GM19099 (cell line): ENCODE results near the gene CCT3.

ENCODE experiments used
- POLR2A ChIP-seq: IDR thresholded peaks from 3 replicates; pipeline ENCODE4 v1.6.1; 2011; ENCODE audit warnings: low read depth; ENCODE audit not compliant: insufficient read length; ENCODE audit errors: extremely low read depth

CCT3 gene

DNA sequence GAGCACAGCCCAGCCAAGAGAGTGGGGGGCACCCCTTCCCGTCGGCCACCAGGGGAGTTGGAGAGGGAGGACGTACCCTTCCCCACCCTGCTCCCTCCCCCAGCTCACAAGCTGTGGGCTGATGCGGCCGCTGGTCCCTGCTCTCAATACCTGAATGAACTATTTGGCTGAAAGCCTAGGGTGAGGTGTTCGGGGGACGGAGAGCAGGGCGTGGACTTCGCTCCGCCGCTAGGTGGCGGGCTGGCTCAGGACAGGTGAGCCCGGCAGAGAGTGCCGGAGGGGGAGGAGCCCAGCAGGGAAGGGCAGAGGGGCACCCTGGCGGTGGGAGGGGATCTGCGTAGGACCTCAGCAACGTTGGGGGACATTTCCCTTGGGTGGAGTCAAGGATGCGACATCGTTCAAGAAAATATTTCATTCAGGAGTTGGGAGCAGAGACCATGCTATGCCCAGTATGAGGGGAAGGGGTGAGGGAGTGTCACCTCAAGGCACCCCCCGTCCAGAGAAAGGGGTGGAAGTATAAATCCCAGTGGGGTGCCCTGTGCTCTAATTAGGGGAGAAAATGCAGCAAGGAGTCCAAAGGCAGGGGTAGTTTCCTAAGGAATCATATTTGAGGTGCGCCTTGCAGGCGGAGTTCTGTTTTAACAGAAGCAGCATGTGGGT lies 18.9 kb upstream of the CCT3 start:
- no peak for TF ChIP-seq POLR2A

DNA sequence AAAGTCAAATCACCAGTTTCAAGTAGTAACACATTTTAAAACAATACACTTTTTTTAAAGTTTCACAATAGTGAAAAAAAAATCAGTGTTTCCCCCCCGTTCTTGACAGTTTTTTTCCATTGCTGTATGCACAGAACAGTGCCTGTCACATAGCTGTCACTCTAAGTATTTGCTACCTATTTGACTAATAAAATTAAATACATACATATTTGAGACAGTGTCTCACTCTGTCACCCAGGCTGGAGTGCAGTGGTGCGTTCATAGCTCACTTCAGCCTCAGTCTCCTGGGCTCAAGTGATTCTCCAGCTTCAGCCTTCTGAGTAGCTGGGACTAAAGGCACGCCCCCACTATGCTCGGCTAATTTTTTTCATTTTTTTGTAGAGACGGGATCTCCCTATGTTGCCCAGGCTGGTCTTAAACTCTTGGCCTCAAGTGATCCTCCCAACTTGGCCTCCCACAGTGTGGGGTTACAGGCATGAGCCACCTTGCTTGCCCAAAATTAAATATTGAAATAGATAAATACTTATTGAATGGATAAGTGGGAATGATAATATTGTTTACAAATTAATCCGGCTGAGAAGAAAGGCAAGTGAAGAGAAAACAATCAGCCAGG lies 18.3 kb upstream of the CCT3 start:
- no peak for TF ChIP-seq POLR2A

DNA sequence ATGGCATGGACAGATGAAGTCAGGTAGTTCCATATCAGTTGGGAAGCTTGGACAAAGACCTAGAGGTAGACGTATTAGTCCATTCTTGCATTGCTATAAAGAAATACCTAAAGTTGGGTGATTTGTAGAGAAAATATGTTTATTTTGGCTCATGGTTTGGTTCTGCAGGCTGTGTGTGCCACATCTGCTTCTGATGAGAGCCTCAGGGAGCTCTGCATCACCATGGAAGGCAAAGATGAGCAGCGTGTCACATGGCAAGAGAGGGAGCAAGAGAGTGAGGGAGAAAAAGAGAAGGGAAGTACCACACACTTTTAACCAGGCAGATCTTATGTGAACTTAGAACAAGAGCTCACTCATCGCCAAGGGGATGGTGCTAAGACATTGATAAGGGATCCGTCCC lies 9.2 kb upstream of the CCT3 start:
- TF ChIP-seq POLR2A = no peak

DNA sequence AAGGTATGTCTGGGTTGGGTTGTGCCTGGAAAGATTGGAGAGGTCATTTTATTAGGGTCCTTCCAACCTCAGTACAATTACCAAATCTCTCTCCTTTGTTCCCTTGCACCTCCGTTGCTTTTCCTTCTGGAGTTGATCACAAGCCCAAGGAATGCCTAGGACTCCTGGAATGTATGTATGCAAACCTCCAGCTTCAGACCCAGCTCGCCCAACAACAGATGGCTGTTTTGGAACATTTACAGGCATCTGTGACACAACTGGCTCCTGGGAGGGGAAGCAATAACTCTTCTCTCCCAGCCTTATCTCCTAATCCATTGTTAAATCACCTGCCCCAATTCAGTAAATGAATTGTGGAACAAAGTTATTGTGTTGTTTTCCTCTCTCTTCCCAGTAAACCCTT lies 8.5 kb upstream of the CCT3 start:
- TF ChIP-seq POLR2A = no peak

DNA sequence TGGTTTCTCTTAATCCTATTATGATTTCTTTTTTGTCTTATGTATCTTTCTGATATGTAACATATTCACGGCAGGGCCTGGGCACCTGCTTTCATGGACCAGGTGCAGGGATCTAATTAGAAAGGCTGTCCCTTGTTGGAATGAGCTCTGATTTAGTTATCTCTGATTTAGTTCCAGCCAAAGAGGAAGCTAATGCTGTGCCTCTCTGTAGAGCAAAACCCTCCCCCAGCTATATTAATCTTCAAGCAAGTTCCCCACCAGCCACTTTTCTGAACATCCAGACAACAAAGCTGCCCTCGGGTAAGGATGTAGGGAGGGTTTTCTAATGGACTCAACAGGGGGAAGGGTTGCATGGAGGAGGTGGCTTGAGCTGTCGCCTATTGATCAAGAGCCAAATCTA lies 6.3 kb upstream of the CCT3 start:
- TF ChIP-seq POLR2A = no peak

DNA sequence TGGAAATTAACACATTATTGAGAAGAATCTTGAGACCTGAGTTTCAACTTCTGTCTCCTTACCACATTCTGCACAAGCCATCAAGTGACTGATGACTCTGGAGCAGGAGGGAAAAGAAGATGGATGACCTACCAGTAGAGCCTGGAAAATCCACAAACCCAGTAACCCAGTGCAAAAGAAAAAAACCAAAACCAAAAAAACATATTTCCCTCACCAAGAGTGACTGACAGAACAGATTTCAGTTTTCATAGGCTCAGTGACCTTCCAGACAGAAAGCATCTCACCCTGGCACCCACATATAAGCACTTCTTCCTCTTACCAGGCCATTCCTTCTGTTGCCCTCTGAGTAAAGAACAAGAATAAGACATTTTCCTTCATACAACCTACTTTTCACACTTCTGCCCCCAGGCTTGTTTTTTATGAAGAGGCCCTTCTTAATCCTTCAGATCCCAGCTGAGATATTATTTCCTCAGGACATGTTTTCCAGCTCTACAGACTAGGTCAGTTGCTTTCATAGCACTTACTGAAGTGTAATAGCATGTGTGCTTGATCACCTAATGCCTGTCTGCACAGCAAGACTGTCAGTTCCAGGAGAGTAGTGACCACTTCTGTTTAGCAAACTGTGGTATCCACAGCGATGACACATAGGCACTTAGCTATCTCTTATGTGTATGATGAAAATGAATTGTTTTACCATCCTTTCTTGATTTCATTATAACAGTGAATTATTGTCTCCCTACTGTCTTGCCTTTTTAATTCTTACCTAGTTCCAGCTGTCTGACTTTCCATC lies 4.3 kb upstream of the CCT3 start:
- TF ChIP-seq POLR2A = no peak

DNA sequence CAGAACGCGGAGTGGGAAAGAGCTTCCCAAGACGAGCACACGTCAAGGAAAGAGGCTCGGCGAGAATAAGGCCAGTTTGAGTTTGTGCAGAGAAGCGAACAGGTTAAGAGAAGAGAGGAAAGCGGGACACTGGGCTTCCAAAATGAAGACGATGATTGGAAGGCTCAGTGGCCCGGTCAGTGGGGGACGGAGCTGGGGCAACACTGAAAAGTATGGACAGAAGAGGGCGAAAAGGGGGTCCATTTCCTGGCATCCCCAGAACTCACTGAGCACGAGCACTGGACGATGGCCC lies 258 bp downstream of the CCT3 start:
- no peak for TF ChIP-seq POLR2A

DNA sequence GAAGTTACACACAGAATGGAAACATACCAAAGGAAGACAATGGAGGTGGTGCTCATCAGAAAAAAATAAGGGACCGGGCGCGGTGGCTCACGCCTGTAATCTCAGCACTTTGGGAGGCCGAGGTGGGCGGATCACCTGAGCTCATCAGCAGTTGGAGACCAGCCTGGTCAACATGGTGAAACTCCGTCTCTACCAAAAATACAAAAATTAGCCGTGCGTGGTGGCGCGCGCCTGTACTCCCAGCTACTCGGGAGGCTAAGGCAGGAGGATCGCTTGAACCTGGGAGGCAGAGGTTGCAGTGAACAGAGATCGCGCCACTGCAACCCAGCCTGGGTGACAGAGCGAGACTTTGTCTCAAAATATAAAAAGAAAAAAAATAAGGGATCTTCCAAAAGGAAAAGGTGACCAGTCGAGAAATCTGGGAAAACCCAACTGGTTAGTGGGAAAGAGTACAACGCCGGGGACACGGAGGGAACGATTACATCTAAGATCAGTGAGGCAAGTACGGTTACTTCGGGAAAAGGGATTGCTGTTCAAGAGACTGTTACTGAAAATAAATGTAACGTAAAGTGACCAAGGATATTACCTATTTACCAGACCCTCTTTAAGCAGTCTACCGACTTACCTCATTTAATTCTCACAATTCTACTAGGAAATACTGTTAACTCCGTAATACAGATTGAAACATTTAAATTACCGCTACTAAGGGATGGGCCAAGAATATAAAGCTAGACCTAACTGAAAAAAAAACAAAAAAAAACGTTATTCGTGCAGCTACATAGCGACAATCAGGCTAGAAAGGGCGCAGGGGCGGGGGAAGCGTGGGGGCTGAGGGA lies 822 bp downstream of the CCT3 start:
- TF ChIP-seq POLR2A = no peak

DNA sequence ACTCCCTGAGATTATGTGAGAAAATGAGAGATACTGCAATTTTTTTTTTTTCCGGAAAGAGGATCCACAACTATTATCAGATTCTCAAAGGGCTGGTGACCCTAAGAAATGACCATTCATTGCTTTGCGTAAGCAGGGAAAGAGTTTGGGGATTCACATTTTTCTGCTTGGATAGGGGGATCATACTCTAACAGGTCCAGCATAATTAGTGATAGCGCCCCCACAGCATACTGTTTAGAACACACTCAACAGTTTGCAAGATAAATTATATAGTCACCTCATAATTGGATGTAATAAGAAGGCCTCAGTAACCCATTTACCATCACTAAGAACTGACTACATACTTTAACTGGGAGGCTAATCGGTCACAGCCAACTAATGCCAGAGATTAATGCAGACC lies 1.9 kb downstream of the CCT3 start:
- TF ChIP-seq POLR2A = no peak

GRCh38 chr1:156320560-156320959 lies 17.5 kb downstream of the CCT3 start:
- no peak for TF ChIP-seq POLR2A

DNA sequence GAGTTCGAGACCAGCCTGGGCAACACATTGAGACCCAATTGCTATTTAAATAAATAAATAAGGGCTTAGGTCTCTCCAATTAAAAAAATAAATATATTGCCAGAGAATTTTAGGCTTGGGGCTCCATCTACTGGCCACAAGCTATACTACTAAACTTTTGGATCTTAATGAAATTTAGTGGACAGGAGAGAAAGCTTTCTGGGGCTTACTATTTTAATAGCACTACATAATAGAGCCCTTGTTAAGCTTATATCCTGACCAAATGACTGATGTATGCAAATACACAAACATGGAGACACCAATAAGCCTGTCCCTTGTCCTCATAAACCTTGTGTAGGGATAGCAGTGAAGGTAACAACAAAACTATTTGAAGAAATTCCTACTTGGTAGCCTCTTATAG lies 18.4 kb downstream of the CCT3 start:
- no peak for TF ChIP-seq POLR2A

DNA sequence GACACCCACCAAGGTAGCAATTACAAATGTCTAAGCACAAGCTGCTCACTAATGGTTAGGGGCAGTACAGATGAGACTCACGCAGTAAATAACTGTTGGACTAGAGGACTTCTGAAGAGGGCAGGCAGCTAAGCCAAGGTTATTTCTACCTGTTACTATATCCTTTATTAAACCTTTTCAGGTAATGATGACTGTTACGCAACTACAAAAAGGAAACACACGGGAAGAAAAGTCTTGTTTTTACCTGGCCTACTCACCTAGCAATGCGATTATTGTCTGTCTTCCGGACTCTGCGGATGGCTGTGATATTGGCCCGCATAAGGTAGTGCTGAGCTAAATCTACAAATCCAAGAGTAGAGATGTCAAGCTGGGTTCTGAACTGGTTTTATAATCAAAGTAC lies 21.2 kb downstream of the CCT3 start:
- no peak for TF ChIP-seq POLR2A

- TF ChIP-seq POLR2A = no peak
These were observed 27.1 kb downstream of the CCT3 start for GRCh38 chr1:156310962-156311361.

GRCh38 chr1:156308078-156308477 lies 30.0 kb downstream of the CCT3 start:
- TF ChIP-seq POLR2A = no peak

DNA sequence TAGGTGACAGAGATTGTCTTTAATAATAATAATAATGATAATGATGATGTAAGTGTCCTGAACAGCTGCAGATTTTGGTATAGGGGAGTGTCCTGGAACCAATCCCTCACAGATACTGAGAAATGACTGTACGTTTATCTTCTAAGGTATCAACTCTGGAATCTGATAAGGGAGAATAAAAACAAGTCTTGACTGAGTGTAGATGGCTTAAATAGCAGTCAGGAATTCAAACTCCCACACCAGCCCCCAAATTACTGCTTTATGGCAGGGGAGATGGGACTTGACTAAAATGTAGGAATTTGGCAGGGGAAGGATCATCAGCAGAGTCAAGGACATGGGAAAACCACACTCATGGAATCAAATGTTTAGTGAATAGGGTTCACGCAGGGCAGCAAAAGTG lies 32.9 kb downstream of the CCT3 start:
- no peak for TF ChIP-seq POLR2A
